Keratinocyte (primary cell): ENCODE data around the gene CCDC158.

Experiments
- EZH2 ChIP-seq: IDR thresholded peaks from one replicate; pipeline ENCODE4 v1.6.1; 2012; ENCODE audit warnings: inconsistent platforms, mild to moderate bottlenecking, low read length, moderate library complexity
- TF ChIP-seq, protein P1 (sequence below), 3 experiments: IDR thresholded peaks in 1 of 3; conservative IDR thresholded peaks in 1 of 3; optimal IDR thresholded peaks in 1 of 3; 2 replicates in 2 of 3; 3 replicates in 1 of 3; pipeline versions ENCODE3 to v1.5.1; 2011; ENCODE audit warnings: low read length in 3 of 3, mild to moderate bottlenecking in 3 of 3, moderate library complexity in 2 of 3, control low read depth in 1 of 3, inconsistent platforms in 1 of 3; ENCODE audit not compliant: insufficient read depth in 2 of 3; ENCODE audit errors: extremely low read depth in 1 of 3

DNA sequence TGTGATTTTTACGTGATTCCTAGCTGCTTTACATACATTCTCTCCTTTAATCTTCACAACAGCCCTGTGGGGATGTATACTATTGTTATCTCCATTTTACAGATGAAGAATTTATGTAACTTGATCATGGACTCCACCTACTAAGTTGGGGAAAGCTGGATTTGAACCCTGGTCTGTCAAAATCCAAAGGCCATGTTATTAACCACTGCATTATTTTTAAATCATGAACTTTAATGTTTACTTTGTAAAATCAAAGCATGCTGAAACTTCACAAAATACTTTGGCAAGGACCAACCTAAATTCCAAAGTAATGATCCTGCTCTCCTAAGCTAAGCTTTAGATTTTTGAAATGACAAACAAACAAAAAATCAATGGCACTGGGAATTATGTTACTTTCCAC is 143.3 kb downstream of the CCDC158 start:
- TF ChIP-seq, protein P1, sequence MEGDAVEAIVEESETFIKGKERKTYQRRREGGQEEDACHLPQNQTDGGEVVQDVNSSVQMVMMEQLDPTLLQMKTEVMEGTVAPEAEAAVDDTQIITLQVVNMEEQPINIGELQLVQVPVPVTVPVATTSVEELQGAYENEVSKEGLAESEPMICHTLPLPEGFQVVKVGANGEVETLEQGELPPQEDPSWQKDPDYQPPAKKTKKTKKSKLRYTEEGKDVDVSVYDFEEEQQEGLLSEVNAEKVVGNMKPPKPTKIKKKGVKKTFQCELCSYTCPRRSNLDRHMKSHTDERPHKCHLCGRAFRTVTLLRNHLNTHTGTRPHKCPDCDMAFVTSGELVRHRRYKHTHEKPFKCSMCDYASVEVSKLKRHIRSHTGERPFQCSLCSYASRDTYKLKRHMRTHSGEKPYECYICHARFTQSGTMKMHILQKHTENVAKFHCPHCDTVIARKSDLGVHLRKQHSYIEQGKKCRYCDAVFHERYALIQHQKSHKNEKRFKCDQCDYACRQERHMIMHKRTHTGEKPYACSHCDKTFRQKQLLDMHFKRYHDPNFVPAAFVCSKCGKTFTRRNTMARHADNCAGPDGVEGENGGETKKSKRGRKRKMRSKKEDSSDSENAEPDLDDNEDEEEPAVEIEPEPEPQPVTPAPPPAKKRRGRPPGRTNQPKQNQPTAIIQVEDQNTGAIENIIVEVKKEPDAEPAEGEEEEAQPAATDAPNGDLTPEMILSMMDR (optimal IDR thresholded peaks at IDR 0.05 in 1 of 3, IDR thresholded peaks at IDR 0.05 in 1 of 3, conservative IDR thresholded peaks at IDR 0.05 in 1 of 3; ENCODE audit: extremely low read depth in 1 of 3, insufficient read depth in 2 of 3, low read length in 3 of 3) = no peak
- TF ChIP-seq EZH2 = no peak
